A549 (cell line): ENCODE measurements around the gene PGGHG.

Source experiments
- EP300 ChIP-seq, 2 experiments: fragments of >200 bp; sonication (Bioruptor Twin); formaldehyde crosslinking; IDR thresholded peaks; 2 replicates in 1 of 2; 3 replicates in 1 of 2; pipeline ENCODE4 v1.6.1; 2016 to 2017
- FOSB ChIP-seq: fragments of 250-450 bp; sonication (Bioruptor Pico); IDR thresholded peaks from 2 replicates; pipeline ENCODE4 v1.5.0; 2020; ENCODE audit warnings: mild to moderate bottlenecking, moderate library complexity
- FOSL2 ChIP-seq, 2 experiments: fragments of 450-650 bp in 1 of 2; fragments of >200 bp in 1 of 2; sonication (Bioruptor Twin) in 1 of 2; formaldehyde crosslinking; IDR thresholded peaks; 2 replicates each; pipeline versions ENCODE4 v1.5.0 to v1.6.1; 2016 to 2020; ENCODE audit warnings: mild to moderate bottlenecking in 1 of 2, moderate library complexity in 1 of 2
- JUN ChIP-seq, 2 experiments: fragments of >200 bp; sonication (Bioruptor Twin); formaldehyde crosslinking; IDR thresholded peaks; 2 replicates in 1 of 2; 3 replicates in 1 of 2; pipeline ENCODE4 v1.6.1; 2016 to 2017
- MAFK ChIP-seq: fragments of 450-650 bp; IDR thresholded peaks from 2 replicates; pipeline ENCODE4 v1.6.1; 2014; ENCODE audit not compliant: partially characterized antibody
- NFE2L2 ChIP-seq: fragments of 150-350 bp; conservative IDR thresholded peaks from 2 replicates; pipeline ENCODE4 v1.6.1; 2014; ENCODE audit warnings: low read length
- NPAS2 ChIP-seq: fragments of 250-450 bp; sonication (Bioruptor Pico); IDR thresholded peaks from 2 replicates; pipeline ENCODE4 v1.8.0; 2022; ENCODE audit warnings: mild to moderate bottlenecking, moderate library complexity, borderline replicate concordance
- POLR2A ChIP-seq: IDR thresholded peaks from 2 replicates; pipeline ENCODE4 v1.6.1; 2012; ENCODE audit warnings: mild to moderate bottlenecking, low read length
- ZSCAN20 ChIP-seq: fragments of 250-450 bp; sonication (Bioruptor Pico); IDR thresholded peaks from 2 replicates; pipeline ENCODE4 v1.8.0; 2022; ENCODE audit warnings: mild to moderate bottlenecking, moderate library complexity
- TF ChIP-seq, protein P1 (sequence below): IDR thresholded peaks from 2 replicates; pipeline ENCODE4 v1.6.1; 2012
- TF ChIP-seq, protein P2 (sequence below): fragments of >200 bp; sonication (Bioruptor Twin); formaldehyde crosslinking; IDR thresholded peaks from 3 replicates; pipeline ENCODE4 v1.5.1; 2016
- TF ChIP-seq, protein P3 (sequence below): fragments of 200-600 bp; sonication (generic); IDR thresholded peaks from 2 replicates; pipeline ENCODE4 v1.6.1; 2016; ENCODE audit warnings: antibody characterized with exemption, mild to moderate bottlenecking, moderate library complexity
- TF ChIP-seq, protein P4 (sequence below): IDR thresholded peaks from 2 replicates; pipeline ENCODE4 v1.6.1; 2012

DNA sequence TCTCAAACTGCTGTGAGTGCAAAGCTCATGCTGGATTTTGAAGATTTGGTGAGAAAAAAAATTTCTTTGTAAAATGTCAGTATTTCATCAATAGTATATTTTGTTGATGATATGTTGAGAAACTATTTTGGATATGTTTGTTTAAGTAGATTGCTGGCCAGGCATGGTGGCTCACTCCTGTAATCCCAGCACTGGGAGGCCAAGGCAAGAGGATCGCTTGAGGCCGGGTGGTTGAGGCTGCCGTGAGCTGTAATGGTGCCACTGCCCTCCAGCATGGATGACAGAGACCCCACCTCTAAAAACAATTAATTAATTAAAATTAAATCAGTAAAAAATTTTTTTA is 38.6 kb downstream of the PGGHG start:
- TF ChIP-seq, protein P1, sequence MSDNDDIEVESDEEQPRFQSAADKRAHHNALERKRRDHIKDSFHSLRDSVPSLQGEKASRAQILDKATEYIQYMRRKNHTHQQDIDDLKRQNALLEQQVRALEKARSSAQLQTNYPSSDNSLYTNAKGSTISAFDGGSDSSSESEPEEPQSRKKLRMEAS, result no peak
- TF ChIP-seq, protein P2, sequence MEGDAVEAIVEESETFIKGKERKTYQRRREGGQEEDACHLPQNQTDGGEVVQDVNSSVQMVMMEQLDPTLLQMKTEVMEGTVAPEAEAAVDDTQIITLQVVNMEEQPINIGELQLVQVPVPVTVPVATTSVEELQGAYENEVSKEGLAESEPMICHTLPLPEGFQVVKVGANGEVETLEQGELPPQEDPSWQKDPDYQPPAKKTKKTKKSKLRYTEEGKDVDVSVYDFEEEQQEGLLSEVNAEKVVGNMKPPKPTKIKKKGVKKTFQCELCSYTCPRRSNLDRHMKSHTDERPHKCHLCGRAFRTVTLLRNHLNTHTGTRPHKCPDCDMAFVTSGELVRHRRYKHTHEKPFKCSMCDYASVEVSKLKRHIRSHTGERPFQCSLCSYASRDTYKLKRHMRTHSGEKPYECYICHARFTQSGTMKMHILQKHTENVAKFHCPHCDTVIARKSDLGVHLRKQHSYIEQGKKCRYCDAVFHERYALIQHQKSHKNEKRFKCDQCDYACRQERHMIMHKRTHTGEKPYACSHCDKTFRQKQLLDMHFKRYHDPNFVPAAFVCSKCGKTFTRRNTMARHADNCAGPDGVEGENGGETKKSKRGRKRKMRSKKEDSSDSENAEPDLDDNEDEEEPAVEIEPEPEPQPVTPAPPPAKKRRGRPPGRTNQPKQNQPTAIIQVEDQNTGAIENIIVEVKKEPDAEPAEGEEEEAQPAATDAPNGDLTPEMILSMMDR, result no peak
- no peak for TF ChIP-seq MAFK
- no peak for TF ChIP-seq ZSCAN20
- no peak for TF ChIP-seq NPAS2
- TF ChIP-seq, protein P3, sequence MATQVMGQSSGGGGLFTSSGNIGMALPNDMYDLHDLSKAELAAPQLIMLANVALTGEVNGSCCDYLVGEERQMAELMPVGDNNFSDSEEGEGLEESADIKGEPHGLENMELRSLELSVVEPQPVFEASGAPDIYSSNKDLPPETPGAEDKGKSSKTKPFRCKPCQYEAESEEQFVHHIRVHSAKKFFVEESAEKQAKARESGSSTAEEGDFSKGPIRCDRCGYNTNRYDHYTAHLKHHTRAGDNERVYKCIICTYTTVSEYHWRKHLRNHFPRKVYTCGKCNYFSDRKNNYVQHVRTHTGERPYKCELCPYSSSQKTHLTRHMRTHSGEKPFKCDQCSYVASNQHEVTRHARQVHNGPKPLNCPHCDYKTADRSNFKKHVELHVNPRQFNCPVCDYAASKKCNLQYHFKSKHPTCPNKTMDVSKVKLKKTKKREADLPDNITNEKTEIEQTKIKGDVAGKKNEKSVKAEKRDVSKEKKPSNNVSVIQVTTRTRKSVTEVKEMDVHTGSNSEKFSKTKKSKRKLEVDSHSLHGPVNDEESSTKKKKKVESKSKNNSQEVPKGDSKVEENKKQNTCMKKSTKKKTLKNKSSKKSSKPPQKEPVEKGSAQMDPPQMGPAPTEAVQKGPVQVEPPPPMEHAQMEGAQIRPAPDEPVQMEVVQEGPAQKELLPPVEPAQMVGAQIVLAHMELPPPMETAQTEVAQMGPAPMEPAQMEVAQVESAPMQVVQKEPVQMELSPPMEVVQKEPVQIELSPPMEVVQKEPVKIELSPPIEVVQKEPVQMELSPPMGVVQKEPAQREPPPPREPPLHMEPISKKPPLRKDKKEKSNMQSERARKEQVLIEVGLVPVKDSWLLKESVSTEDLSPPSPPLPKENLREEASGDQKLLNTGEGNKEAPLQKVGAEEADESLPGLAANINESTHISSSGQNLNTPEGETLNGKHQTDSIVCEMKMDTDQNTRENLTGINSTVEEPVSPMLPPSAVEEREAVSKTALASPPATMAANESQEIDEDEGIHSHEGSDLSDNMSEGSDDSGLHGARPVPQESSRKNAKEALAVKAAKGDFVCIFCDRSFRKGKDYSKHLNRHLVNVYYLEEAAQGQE, result no peak
- TF ChIP-seq NFE2L2, result no peak
- TF ChIP-seq FOSL2 (IDR thresholded peaks at IDR 0.05), result no peak
- no peak for TF ChIP-seq FOSL2 (CRISPR knock-in tag; IDR thresholded peaks at IDR 0.05)
- no peak for TF ChIP-seq EP300 (IDR thresholded peaks at IDR 0.05)
- no peak for TF ChIP-seq POLR2A
- TF ChIP-seq JUN (IDR thresholded peaks at IDR 0.05), result no peak
- TF ChIP-seq FOSB (CRISPR knock-in tag), result no peak
- TF ChIP-seq, protein P4, sequence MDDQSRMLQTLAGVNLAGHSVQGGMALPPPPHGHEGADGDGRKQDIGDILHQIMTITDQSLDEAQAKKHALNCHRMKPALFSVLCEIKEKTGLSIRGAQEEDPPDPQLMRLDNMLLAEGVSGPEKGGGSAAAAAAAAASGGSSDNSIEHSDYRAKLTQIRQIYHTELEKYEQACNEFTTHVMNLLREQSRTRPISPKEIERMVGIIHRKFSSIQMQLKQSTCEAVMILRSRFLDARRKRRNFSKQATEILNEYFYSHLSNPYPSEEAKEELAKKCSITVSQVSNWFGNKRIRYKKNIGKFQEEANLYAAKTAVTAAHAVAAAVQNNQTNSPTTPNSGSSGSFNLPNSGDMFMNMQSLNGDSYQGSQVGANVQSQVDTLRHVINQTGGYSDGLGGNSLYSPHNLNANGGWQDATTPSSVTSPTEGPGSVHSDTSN, result no peak
